IPS DF 6.9 (cell line): ENCODE measurements around the gene RAB3GAP1.

Source experiments
- DNase-seq: peaks from one replicate; pipeline ENCODE4 v3.0.0-alpha.2; 2013; ENCODE audit warnings: low read depth, low spot score
- H3K27ac ChIP-seq: one replicate; pipeline ENCODE4 v1.5.1; 2013; ENCODE audit warnings: low read length, control low read depth
- H3K27me3 ChIP-seq: 2 replicates; pipeline ENCODE4 v1.6.1; 2013; ENCODE audit warnings: mild to moderate bottlenecking, low read length; ENCODE audit not compliant: control insufficient read depth, insufficient read depth
- H3K36me3 ChIP-seq: 2 replicates; pipeline ENCODE4 v1.6.1; 2013; ENCODE audit warnings: low read length; ENCODE audit not compliant: control insufficient read depth, insufficient read depth
- H3K4me1 ChIP-seq: 2 replicates; pipeline ENCODE4 v1.6.1; 2013; ENCODE audit warnings: low read length; ENCODE audit not compliant: control insufficient read depth, insufficient read depth
- H3K4me3 ChIP-seq: 2 replicates; pipeline ENCODE4 v1.5.1; 2013; ENCODE audit warnings: mild to moderate bottlenecking, low read length
- H3K9me3 ChIP-seq: 2 replicates; pipeline ENCODE4 v1.6.1; 2013; ENCODE audit warnings: low read length, inconsistent platforms; ENCODE audit not compliant: control insufficient read depth, insufficient read depth
- WGBS: extraction: QIAGEN DNeasy Blood & Tissue Kit; methylation state at CpG from one replicate; pipeline ENCODE4 v1.1.7; 2013; ENCODE audit warnings: mixed read lengths, missing lambda C conversion rate; ENCODE audit not compliant: insufficient read length, insufficient coverage; 5-methylcytosine and 5-hydroxymethylcytosine counted together

The RAB3GAP1 gene

GRCh38 chr2:135055182-135055786 is 3.2 kb downstream of the RAB3GAP1 start:
- DNase-seq, result no peak
- Histone ChIP-seq H3K4me1 (no peaks in the 10 kb centered on the region), H3K4me3 (no peak overlapping the region), H3K27me3 (no peaks in the 10 kb centered on the region), H3K27ac (no peak overlapping the region), H3K36me3 (no peaks in the 10 kb centered on the region), H3K9me3 (no peaks in the 10 kb centered on the region)
- no CpG with 5 or more reads among the region's 2 CpGs for WGBS

DNA sequence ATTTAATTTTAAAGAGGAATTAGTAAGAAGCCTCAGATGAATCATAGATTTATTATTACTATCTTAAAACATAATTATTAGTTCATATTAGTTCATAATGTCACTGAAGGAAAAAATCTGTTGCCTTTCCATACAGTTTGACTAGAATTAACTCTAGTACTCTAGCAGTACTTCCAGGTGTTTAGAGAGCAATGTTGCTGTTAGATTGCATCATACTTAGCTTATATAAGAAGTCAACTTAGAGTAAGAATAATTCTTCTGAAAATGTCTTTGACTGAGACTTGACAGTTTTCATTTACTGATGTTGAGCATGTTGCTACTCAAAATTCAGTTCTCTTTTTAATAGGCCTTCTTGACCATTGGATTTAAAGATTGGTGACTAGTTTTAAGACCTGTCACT is 4.7 kb downstream of the RAB3GAP1 start:
- no peak for DNase-seq
- Histone ChIP-seq H3K27me3 (no peaks in the 10 kb centered on the region), H3K36me3 (no peaks in the 10 kb centered on the region; the same call in 1 of the 2 replicates), H3K9me3 (no peaks in the 10 kb centered on the region), H3K4me1 (no peaks in the 10 kb centered on the region), H3K27ac (no peak overlapping the region), H3K4me3 (no peak overlapping the region)

- no peak overlapping the region for H3K27ac ChIP-seq
- no peaks in the 10 kb centered on the region for H3K4me1 ChIP-seq
- H3K36me3 ChIP-seq, result no peaks in the 10 kb centered on the region; the same call in 1 of the 2 replicates
- no peak for DNase-seq
- no peaks in the 10 kb centered on the region for H3K27me3 ChIP-seq
- H3K9me3 ChIP-seq, result no peaks in the 10 kb centered on the region
- no peak overlapping the region for H3K4me3 ChIP-seq
Observed at GRCh38 chr2:135059577-135059976, 7.5 kb downstream of the RAB3GAP1 start.

- no peak overlapping the region for H3K27ac ChIP-seq
- H3K36me3 ChIP-seq, result no peaks in the 10 kb centered on the region; the same call in 1 of the 2 replicates
- H3K9me3 ChIP-seq, result no peaks in the 10 kb centered on the region
- DNase-seq, result no peak
- no peak overlapping the region for H3K4me3 ChIP-seq
- no peaks in the 10 kb centered on the region for H3K4me1 ChIP-seq
- 100% methylated on average over 1 of the region's 1 CpG for WGBS
- H3K27me3 ChIP-seq, result no peaks in the 10 kb centered on the region
Observed at GRCh38 chr2:135063210-135063609, 11.1 kb downstream of the RAB3GAP1 start.

DNA sequence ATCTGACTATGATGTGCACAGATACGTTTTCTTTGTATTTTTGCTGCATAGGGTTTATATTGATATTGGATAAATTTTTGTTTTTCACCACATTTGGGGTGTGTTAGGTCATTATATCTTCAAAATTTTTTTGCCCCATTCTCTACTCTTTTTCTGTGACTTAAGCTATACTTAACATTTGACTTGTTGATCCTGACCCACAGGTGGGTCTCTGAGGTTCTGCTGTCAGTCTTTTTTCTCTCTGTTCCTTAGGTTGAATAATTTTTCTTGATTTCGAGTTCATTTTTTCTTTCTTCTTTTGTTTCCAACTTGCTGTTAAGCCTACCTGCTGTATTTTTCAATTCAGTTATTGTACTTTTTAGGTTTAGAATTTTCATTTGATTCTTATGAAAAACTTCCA is 12.1 kb downstream of the RAB3GAP1 start:
- Histone ChIP-seq H3K36me3 (no peaks in the 10 kb centered on the region; the same call in 1 of the 2 replicates), H3K27me3 (no peaks in the 10 kb centered on the region), H3K9me3 (no peaks in the 10 kb centered on the region), H3K4me1 (no peaks in the 10 kb centered on the region), H3K27ac (no peak overlapping the region), H3K4me3 (no peak overlapping the region)
- DNase-seq, result no peak
- WGBS, result no CpG with 5 or more reads among the region's 2 CpGs

DNA sequence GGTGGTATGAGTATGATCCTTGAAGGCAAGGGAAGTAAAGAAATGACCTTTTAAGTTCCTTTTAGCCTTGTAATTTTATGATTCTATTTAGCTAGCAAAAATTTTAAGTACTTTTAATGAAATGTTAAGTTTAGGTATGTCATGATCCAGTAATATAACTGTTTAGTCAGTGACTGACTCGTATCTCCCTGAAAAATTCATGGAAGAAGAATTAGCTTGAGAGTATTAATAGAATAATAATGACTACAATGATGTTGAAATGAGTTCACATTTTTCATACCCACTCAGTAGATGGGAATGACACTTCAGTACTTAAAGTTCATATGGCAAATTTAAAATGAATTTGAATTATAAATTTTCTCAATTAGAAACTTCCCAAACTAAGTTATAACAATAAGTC is 14.6 kb downstream of the RAB3GAP1 start:
- Histone ChIP-seq H3K9me3 (peaks cover 3% of the 10 kb centered on the region), H3K4me1 (no peaks in the 10 kb centered on the region), H3K4me3 (no peak overlapping the region), H3K27ac (no peak overlapping the region), H3K36me3 (0 out of 2 replicates have a peak, but pooled peaks cover 2% of the 10 kb centered on the region), H3K27me3 (no peaks in the 10 kb centered on the region)
- no peak for DNase-seq
- WGBS, result no CpG with 5 or more reads among the region's 1 CpG

DNA sequence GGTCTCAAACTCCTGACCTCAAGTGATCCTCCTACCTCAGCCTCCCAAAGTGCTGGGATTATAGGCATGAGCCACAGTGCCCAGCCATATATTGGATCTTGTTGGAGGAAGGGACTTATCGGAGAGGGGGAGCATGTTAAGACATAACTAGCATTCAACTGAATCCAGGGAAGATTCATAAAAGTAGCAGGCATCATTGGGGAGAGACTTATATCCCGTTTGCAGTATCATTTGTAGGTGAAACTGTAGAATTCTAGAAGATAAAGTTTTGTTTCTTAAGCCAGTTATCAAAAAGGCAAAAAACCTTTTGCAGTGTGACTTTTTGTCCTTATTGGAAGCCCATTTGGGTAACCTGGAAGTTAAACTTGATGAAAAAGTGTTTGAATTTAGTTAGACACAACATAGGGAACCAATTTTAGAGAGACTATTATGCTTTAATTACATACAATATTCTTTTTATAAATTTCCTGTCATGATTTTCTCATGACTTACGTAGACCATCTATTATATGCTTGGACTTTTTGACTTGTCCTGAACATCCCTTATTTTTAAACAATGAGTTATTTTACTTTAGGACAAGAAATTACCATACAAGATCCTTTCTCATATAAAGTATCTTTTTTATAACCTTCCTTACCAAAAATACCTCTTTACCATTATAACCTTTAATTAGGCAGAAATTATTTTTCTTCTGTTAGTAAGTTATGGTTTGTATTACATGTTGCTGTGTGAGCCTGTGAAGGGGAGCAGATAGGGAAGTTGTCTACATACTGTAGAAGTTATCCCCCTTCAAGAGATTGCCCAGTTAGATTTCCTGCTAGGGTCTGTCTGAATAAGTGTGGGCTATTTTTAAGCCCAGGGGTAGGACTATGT is 20.3 kb downstream of the RAB3GAP1 start:
- DNase-seq, result no peak
- Histone ChIP-seq H3K9me3 (peaks cover 4% of the 10 kb centered on the region), H3K4me1 (no peaks in the 10 kb centered on the region), H3K4me3 (no peak overlapping the region), H3K27me3 (no peaks in the 10 kb centered on the region), H3K27ac (no peak overlapping the region), H3K36me3 (0 out of 2 replicates have a peak, but pooled peaks cover 2% of the 10 kb centered on the region)
- no CpG with 5 or more reads among the region's 3 CpGs for WGBS

GRCh38 chr2:135074216-135074615 is 22.1 kb downstream of the RAB3GAP1 start:
- peaks cover 4% of the 10 kb centered on the region for H3K9me3 ChIP-seq
- H3K27me3 ChIP-seq, result no peaks in the 10 kb centered on the region
- no CpG with 5 or more reads among the region's 3 CpGs for WGBS
- H3K4me1 ChIP-seq, result no peaks in the 10 kb centered on the region
- no peak overlapping the region for H3K4me3 ChIP-seq
- H3K27ac ChIP-seq, result no peak overlapping the region
- H3K36me3 ChIP-seq, result 0 out of 2 replicates have a peak, but pooled peaks cover 2% of the 10 kb centered on the region
- no peak for DNase-seq

DNA sequence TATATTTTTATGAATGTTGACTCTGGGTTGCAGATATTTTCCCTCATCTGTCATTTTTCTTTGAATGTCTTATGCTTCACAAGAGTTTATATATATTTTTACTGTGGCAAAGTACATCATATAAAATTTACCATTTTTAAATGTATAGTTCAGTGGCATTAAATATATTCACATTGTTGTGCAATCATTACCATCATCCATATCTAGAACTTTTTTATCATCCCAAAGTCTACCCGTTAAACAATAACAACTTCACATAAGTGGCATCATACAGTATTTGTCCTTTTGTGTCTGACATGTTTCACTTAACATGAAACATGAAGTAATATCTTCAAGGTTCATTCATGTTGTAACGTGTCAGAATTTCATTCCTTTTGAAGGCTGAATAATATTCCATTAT is 24.5 kb downstream of the RAB3GAP1 start:
- Histone ChIP-seq H3K4me3 (no peak overlapping the region), H3K27ac (no peak overlapping the region), H3K9me3 (peaks cover 2% of the 10 kb centered on the region), H3K4me1 (no peaks in the 10 kb centered on the region), H3K36me3 (no peaks in the 10 kb centered on the region), H3K27me3 (no peaks in the 10 kb centered on the region)
- WGBS, result no CpG with 5 or more reads among the region's 2 CpGs
- no peak for DNase-seq

GRCh38 chr2:135078417-135078816 is 26.3 kb downstream of the RAB3GAP1 start:
- no peaks in the 10 kb centered on the region for H3K27me3 ChIP-seq
- no peak for DNase-seq
- no peak overlapping the region for H3K4me3 ChIP-seq
- H3K4me1 ChIP-seq, result no peaks in the 10 kb centered on the region
- no peak overlapping the region for H3K27ac ChIP-seq
- H3K36me3 ChIP-seq, result no peaks in the 10 kb centered on the region
- no peaks in the 10 kb centered on the region; the same call in 1 of the 2 replicates for H3K9me3 ChIP-seq

DNA sequence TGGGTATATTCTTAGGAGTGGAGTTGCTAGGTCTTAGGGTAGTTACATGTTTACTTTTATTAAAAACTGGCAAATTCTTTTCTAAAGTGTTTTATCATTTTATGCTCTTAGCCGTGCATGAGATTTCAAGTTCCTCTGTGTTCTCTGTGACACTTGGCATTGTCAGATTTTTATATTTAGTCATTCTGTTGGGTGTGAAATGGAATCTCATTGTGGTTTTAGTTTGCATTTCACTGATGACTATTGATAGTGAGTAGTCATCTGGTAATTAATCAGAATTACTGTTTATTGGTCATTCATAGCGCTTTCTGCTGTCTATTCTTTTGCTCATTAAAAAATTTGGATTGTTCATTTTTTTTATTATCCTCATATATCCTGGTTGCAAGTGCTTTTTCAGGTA is 34.1 kb downstream of the RAB3GAP1 start:
- no peak for DNase-seq
- Histone ChIP-seq H3K4me1 (no peaks in the 10 kb centered on the region), H3K9me3 (no peaks in the 10 kb centered on the region), H3K36me3 (no peaks in the 10 kb centered on the region), H3K27ac (no peak overlapping the region), H3K4me3 (no peak overlapping the region), H3K27me3 (no peaks in the 10 kb centered on the region)
- WGBS, result no CpG with 5 or more reads among the region's 2 CpGs
